ENCODE data around the gene SLC24A3.

- TF ChIP-seq POLR2A (IDR thresholded peaks at IDR 0.05) (no peak), CTCF (IDR thresholded peaks at IDR 0.05) (no peak), EP300 (IDR thresholded peaks at IDR 0.05) (no peak)
Observed at GRCh38 chr20:19600042-19600441, 387.6 kb downstream of the SLC24A3 start.
